ENCODE results near the gene SHC4.

Gene SHC4

GRCh38 chr15:48963524-48964113, at the start of gene SHC4:
SHC4 (minus strand) TSS chr15:48963919; CDS start chr15:48963015, 904 bp downstream.
- peak; percentile 89 for DNase-seq

DNA sequence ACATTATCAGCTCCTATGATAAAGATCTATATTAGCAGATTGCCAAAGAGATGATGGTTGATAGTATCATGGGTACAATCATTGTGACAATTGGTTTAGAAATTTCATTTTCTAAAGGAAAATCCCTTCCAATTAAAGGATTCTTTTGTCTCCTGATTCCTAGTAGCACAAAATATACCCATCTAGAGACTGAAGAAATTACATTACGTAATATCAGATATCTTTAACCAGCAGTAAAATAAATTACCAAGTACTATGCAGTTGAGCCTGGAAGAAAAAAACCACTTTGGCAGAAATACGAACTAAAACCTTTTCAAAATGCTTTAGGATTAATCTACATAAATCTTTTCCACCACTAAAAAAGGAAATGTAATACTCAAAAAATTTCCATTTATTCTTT, 35.6 kb upstream of the SHC4 start:
- DNase-seq = no peak

DNA sequence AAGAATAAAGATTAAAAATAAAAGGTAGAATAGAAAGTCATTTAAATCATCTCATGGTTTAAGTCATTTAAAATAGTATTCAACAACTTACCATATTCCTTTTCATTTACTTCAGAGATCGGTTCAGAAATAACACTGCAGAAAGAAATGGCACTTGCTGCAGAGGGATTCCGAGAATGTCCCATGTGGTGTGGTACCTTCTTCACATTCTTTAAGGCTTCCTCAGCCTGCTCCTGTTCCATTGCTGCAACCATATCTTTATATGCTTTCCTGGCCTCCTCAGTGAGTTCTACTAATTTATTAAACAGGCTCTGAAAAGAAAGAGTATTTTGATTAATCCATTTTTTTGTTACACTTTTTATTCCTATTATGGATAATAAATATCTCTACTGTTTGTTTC, 32.6 kb upstream of the SHC4 start:
- DNase-seq = peak; percentile 27

DNA sequence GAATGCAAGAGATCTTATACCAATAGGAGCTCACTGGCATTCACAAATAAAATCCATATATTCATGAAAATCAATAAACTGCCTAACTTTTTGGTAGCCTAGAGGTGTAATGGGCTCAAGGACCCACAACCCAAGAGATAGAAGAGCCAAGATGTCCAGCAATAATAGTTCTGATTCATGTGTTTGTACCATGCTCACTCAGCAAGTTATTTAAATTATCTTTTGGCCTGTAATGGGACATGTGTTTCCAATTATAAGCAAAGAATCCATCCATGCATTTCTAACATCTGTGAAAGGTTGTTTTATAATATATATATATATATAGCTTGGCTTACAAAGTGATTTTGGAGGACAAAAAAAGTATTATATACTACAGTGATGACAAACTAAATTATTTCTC, 29.7 kb upstream of the SHC4 start:
- DNase-seq = peak; percentile 66

DNA sequence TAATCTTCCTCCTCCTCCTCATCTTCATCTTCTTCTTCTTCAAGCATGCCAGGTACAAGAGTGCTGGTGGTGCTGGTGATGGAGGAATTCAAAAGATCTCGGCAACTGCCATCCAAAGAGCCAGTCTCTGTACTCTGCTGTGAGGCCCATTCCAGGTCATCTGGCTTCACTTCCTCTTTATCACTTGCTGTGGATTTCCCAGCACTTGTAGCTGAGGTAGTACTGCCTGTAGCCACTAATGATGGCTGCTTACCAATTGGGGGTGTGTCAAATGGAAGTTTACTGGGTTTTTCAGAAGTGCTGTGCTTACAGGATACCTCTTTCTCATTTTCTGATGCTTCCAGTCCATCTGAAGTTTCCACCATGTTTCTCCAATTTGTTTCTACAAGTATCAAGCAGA, 28.8 kb upstream of the SHC4 start:
- DNase-seq = no peak

DNA sequence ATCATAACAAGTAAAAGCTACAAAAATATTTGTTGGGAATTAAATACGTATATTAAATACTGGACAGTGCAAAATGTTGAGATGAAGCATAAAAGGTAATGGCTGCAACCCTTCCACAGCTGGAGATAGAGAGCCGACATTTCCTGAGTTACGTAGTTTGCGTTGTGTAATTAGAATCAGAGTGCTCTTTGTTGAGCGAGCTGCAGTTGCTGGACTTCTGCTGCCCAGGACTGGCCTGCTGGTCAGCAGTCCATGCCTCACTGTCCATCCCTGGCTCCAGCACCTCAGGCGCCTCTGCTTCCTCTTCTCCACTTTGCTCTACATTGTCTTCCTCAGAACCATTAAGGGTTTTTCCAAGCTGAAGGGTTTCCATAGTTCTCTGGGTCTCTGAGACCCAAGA, 28.4 kb upstream of the SHC4 start:
- DNase-seq = no peak

- DNase-seq = peak; percentile 53
Measured at GRCh38 chr15:48989170-48989569, 25.5 kb upstream of the SHC4 start.

DNA sequence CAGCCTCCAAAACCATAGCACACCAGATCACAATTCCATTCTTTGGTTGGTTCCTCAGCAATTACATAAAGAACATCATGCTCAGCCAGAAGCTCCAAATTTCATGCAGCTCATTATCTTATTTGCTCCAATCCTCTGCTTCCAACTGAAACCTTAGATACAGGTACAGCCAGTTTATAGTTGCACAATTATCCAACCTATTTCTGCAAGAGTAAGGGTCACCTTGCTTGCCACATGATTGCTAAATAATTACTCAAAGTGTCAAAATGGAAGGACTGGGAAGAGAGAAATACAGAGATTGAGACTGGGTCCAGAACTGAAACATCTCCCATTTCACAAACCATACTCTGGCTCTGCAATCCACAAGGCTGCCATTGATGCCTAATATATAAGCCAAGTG, 23.4 kb upstream of the SHC4 start:
- DNase-seq = no peak

GRCh38 chr15:48986240-48986639, 22.5 kb upstream of the SHC4 start:
- DNase-seq = no peak

- no peak for DNase-seq
Measured at GRCh38 chr15:48985516-48985915, 21.8 kb upstream of the SHC4 start.

GRCh38 chr15:48984811-48985352, 21.2 kb upstream of the SHC4 start:
- peak; percentile 19 for DNase-seq

GRCh38 chr15:48984021-48984710, 20.4 kb upstream of the SHC4 start:
- no peak for DNase-seq

GRCh38 chr15:48983300-48983699, 19.6 kb upstream of the SHC4 start:
- no peak for DNase-seq

GRCh38 chr15:48981941-48982340, 18.2 kb upstream of the SHC4 start:
- DNase-seq = no peak

DNA sequence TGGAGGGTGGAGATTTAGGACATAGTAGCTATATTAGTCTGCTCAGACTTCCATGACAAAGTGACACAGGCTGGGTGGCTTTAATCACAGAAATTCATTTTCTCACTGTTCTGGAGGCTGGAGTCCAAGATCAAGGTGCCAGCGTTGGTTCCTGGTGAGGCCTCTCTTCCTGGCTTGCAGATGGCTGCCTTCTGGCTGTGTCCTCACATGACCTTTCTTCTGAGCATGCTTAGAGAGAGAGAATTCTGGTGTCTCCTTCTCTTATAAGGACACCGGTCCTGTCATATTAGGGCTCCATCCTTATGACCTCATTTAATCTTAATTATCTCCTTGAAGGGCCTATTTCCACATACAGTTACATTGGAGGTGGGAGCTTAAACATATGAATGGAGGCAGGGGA, 14.9 kb upstream of the SHC4 start:
- no peak for DNase-seq

DNA sequence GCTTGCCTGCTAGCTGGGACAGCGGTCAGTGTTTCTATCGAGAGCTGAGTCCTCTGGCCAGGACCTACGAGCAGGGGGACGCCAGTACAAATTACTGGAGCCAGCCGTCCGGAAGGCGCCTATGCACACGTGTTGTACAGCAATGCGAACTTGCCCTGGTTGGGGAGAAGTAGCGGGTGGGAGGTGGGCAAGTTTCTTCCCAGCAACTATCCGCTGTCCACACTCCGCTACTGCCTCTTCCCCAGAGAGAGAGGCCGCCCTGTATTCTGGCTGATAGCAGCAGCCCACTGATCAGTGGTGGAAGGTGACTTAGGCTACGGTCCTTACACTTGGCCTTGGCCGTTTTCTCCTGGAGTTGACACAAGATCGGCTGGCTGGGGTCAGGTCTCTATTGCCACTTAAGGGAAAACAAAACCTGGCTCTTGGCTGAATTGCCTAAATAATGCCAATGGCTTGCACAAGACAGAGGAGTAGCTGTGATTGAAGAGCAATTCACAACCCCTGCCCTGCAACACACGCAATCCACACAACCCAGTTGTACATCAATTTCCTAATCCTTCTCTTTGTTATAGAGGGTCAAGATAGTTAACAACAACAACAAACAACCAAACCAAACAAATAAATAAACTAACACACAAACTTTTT, 12.8 kb upstream of the SHC4 start:
- no peak for DNase-seq

GRCh38 chr15:48975472-48976419, 12.0 kb upstream of the SHC4 start:
- peak; percentile 83 for DNase-seq

DNA sequence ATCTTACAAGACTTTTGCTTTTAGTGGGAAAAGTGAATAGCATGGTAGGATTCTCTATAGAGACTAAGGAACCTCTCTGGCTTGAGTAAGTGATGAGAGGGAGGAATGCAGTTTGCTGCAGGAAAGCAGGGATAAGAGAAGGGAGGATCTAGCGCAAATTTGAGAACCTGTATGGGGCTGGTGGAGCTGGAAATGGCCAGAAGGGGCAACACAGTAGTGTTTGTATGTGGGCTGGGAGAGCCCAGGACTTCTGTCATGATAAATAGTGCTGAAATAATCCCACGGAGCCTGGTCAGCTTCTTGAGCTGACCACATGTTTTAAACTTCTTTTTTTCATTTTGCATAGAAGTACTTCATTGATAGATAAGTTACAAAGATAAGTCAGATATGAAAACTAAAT, 11.2 kb upstream of the SHC4 start:
- DNase-seq = no peak

DNA sequence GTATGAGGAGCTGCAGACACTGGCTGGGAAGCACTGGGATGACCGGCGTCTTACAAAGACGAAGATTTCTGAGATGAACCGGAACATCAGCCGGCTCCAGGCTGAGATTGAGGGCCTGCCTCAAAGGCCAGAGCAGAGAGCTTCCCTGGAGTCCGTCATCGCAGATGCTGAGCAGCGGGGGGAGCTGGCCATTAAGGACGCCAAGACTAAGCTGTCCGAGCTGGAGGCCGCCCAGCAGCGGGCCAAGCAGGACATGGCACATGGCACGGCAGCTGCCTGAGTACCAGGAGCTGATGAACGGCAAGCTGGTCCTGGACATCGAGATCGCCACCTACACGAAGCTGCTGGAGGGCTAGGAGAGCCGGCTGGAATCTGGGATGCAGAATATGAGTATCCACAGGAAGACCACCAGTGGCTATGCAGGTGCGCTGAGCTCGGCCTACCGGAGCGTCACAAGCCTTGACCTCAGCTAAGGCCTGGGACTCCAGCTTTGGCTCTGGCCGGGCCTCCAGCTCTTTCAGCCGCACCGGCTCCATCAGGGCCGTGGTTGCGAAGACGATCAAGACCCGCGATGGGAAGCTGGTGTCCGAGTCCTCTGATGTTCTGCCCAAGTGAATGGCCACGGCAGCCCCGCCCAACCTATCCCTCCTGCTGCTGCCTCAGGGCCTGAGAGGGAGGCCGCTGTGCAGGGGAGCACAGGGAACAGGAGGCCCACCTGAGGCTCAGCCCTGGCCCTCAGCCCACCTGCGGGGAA, 9.2 kb upstream of the SHC4 start:
- DNase-seq = no peak

DNA sequence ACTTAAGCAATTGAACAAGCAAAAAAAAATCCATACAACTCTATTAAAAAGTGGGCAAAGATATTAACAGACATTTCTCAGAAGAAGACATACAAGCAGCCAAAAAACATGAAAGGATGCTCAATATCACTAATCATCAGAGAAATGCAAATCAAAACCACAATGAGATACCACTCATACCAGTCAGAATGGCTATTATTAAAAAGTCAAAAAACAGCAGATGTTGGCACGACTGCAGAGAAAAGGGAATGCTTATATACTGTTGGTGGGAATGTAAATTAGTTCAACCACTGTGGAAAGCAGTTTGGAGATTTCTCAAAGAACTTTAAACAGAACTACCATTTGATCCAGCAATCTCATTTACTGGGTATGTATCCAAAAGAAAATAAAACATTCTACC, 7.2 kb upstream of the SHC4 start:
- DNase-seq = peak; percentile 63

GRCh38 chr15:48968066-48968465, 4.3 kb upstream of the SHC4 start:
- DNase-seq = no peak

DNA sequence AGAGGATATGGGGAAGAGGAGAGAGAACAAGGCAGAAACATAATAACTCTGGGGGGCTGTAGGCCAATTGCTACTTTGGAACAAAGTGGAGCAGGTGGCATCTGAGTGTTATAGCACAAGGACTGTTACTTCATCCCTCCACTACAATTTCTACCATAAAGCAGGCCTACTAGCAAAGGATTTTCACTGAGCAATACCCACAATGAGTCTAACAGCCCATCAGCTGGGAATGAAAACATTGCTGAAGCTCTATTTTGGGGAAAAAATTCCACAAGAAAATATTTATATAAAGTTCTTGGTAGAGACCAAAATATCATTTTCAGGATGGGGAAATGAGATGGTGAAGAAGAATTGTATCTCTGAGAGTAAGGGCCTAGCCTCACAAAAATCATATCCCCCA, 3.6 kb upstream of the SHC4 start:
- DNase-seq = no peak
